ENCODE results near the gene NAA10.

Gene NAA10

GRCh38 chrX:153957224-153957623 is 22.4 kb upstream of the NAA10 start:
- no peak overlapping the region for H4K8ac ChIP-seq (ENCODE audit: low read depth, low read length)

GRCh38 chrX:153956044-153956907 is 21.4 kb upstream of the NAA10 start:
- no peak overlapping the region for H3K27ac ChIP-seq (ENCODE audit: low read depth, low read length)
- no peaks in the 10 kb centered on the region for H3K79me2 ChIP-seq (ENCODE audit: control insufficient read depth, insufficient read depth, low read length, poor library complexity)
- no peak overlapping the region for H2AK5ac ChIP-seq (ENCODE audit: low read length)
- H3K4me3 ChIP-seq (ENCODE audit: low read depth, low read length) = no peak overlapping the region
- H3K23ac ChIP-seq (ENCODE audit: low read length) = no peak overlapping the region
- H4K8ac ChIP-seq (ENCODE audit: low read depth, low read length) = no peak overlapping the region
- H2BK120ac ChIP-seq (ENCODE audit: insufficient read depth, low read length, poor library complexity) = no peak overlapping the region
- no peak overlapping the region for H3K4ac ChIP-seq (ENCODE audit: low read depth, low read length)
- H3K36me3 ChIP-seq (ENCODE audit: control insufficient read depth in 1 of 2, insufficient read depth in 2 of 2, low read length in 2 of 2) = peaks cover 98 to 99% of the 10 kb centered on the region in 2 experiments
- no peak overlapping the region for H3K4me2 ChIP-seq (ENCODE audit: low read length)
- no peak overlapping the region for H3K18ac ChIP-seq (ENCODE audit: low read length)
- no peaks in the 10 kb centered on the region for H3K9me3 ChIP-seq (ENCODE audit: insufficient read depth, low read depth, low read length)
- no peak overlapping the region for H2BK5ac ChIP-seq (ENCODE audit: low read depth, low read length, poor library complexity)
- H3K9ac ChIP-seq (ENCODE audit: low read length) = no peak overlapping the region
- WGBS (ENCODE audit: extremely low coverage, insufficient coverage, insufficient read length) = no CpG with 5 or more reads among the region's 35 CpGs
- no peak overlapping the region for H3K14ac ChIP-seq (ENCODE audit: low read length)
- no peak overlapping the region for H2AFZ ChIP-seq (ENCODE audit: insufficient read depth, low read length, poor library complexity)
- no peak overlapping the region for H2BK12ac ChIP-seq (ENCODE audit: low read length)
- H3K79me1 ChIP-seq (ENCODE audit: low read length) = no peaks in the 10 kb centered on the region
- H3K4me1 ChIP-seq (ENCODE audit: control insufficient read depth in 1 of 2, insufficient read depth in 2 of 2, low read length in 2 of 2) = no peaks in the 10 kb centered on the region
- no peaks in the 10 kb centered on the region for H3K27me3 ChIP-seq (ENCODE audit: insufficient read depth, low read length)
- no peak overlapping the region for H4K91ac ChIP-seq (ENCODE audit: low read depth, low read length)
- H4K12ac ChIP-seq (ENCODE audit: low read depth, low read length) = no peak overlapping the region
- no peak for DNase-seq

More at GRCh38 chrX:153957224-153957623, 22.4 kb upstream of the NAA10 start:
- Histone ChIP-seq H3K27ac (ENCODE audit: low read depth, low read length) (no peak overlapping the region), H3K23ac (ENCODE audit: low read length) (no peak overlapping the region), H4K91ac (ENCODE audit: low read depth, low read length) (no peak overlapping the region), H3K4ac (ENCODE audit: low read depth, low read length) (no peak overlapping the region), H3K4me2 (ENCODE audit: low read length) (no peak overlapping the region), H3K79me2 (ENCODE audit: control insufficient read depth, insufficient read depth, low read length, poor library complexity) (no peaks in the 10 kb centered on the region), H3K9ac (ENCODE audit: low read length) (no peak overlapping the region), H3K4me3 (ENCODE audit: low read depth, low read length) (no peak overlapping the region), H2BK5ac (ENCODE audit: low read depth, low read length, poor library complexity) (no peak overlapping the region), H3K14ac (ENCODE audit: low read length) (no peak overlapping the region), H3K27me3 (ENCODE audit: insufficient read depth, low read length) (no peaks in the 10 kb centered on the region), H4K12ac (ENCODE audit: low read depth, low read length) (no peak overlapping the region), H3K18ac (ENCODE audit: low read length) (no peak overlapping the region), H2AK5ac (ENCODE audit: low read length) (no peak overlapping the region), H2BK120ac (ENCODE audit: insufficient read depth, low read length, poor library complexity) (no peak overlapping the region), H3K79me1 (ENCODE audit: low read length) (no peaks in the 10 kb centered on the region), H2AFZ (ENCODE audit: insufficient read depth, low read length, poor library complexity) (no peak overlapping the region), H3K4me1 (ENCODE audit: control insufficient read depth in 1 of 2, insufficient read depth in 2 of 2, low read length in 2 of 2) (no peaks in the 10 kb centered on the region), H3K9me3 (ENCODE audit: insufficient read depth, low read depth, low read length) (no peaks in the 10 kb centered on the region), H2BK12ac (ENCODE audit: low read length) (no peak overlapping the region), H3K36me3 (ENCODE audit: control insufficient read depth in 1 of 2, insufficient read depth in 2 of 2, low read length in 2 of 2) (peaks cover 98 to 99% of the 10 kb centered on the region in 2 experiments)
- DNase-seq = no peak
- no CpG with 5 or more reads among the region's 17 CpGs for WGBS (ENCODE audit: extremely low coverage, insufficient coverage, insufficient read length)

GRCh38 chrX:153955228-153955732 is 20.4 kb upstream of the NAA10 start:
- H3K4me1 ChIP-seq (ENCODE audit: control insufficient read depth in 1 of 2, insufficient read depth in 2 of 2, low read length in 2 of 2) = no peaks in the 10 kb centered on the region
- no peak overlapping the region for H3K23ac ChIP-seq (ENCODE audit: low read length)
- H3K9ac ChIP-seq (ENCODE audit: low read length) = no peak overlapping the region
- H3K27ac ChIP-seq (ENCODE audit: low read depth, low read length) = no peak overlapping the region
- no peak overlapping the region for H3K4me3 ChIP-seq (ENCODE audit: low read depth, low read length)
- H2BK5ac ChIP-seq (ENCODE audit: low read depth, low read length, poor library complexity) = no peak overlapping the region
- H3K18ac ChIP-seq (ENCODE audit: low read length) = no peak overlapping the region
- DNase-seq = no peak
- no peak overlapping the region for H3K4ac ChIP-seq (ENCODE audit: low read depth, low read length)
- H4K8ac ChIP-seq (ENCODE audit: low read depth, low read length) = no peak overlapping the region
- H3K4me2 ChIP-seq (ENCODE audit: low read length) = no peak overlapping the region
- WGBS (ENCODE audit: extremely low coverage, insufficient coverage, insufficient read length) = no CpG with 5 or more reads among the region's 12 CpGs
- no peaks in the 10 kb centered on the region for H3K27me3 ChIP-seq (ENCODE audit: insufficient read depth, low read length)
- H4K91ac ChIP-seq (ENCODE audit: low read depth, low read length) = no peak overlapping the region
- no peaks in the 10 kb centered on the region for H3K79me1 ChIP-seq (ENCODE audit: low read length)
- H2AFZ ChIP-seq (ENCODE audit: insufficient read depth, low read length, poor library complexity) = no peak overlapping the region
- no peaks in the 10 kb centered on the region for H3K9me3 ChIP-seq (ENCODE audit: insufficient read depth, low read depth, low read length)
- peaks cover 100% of the 10 kb centered on the region in 2 experiments for H3K36me3 ChIP-seq (ENCODE audit: control insufficient read depth in 1 of 2, insufficient read depth in 2 of 2, low read length in 2 of 2)
- no peak overlapping the region for H2BK12ac ChIP-seq (ENCODE audit: low read length)
- H2AK5ac ChIP-seq (ENCODE audit: low read length) = no peak overlapping the region
- H3K14ac ChIP-seq (ENCODE audit: low read length) = no peak overlapping the region
- H3K79me2 ChIP-seq (ENCODE audit: control insufficient read depth, insufficient read depth, low read length, poor library complexity) = no peaks in the 10 kb centered on the region
- no peak overlapping the region for H2BK120ac ChIP-seq (ENCODE audit: insufficient read depth, low read length, poor library complexity)
- H4K12ac ChIP-seq (ENCODE audit: low read depth, low read length) = no peak overlapping the region

GRCh38 chrX:153954558-153955227 is 19.9 kb upstream of the NAA10 start:
- Histone ChIP-seq H3K79me1 (ENCODE audit: low read length) (no peaks in the 10 kb centered on the region), H3K4me2 (ENCODE audit: low read length) (no peak overlapping the region), H3K9me3 (ENCODE audit: insufficient read depth, low read depth, low read length) (no peaks in the 10 kb centered on the region), H2BK120ac (ENCODE audit: insufficient read depth, low read length, poor library complexity) (no peak overlapping the region), H3K14ac (ENCODE audit: low read length) (no peak overlapping the region), H4K8ac (ENCODE audit: low read depth, low read length) (no peak overlapping the region), H3K36me3 (ENCODE audit: control insufficient read depth in 1 of 2, insufficient read depth in 2 of 2, low read length in 2 of 2) (peaks cover 100% of the 10 kb centered on the region in 2 experiments), H3K9ac (ENCODE audit: low read length) (no peak overlapping the region), H2BK12ac (ENCODE audit: low read length) (no peak overlapping the region), H2BK5ac (ENCODE audit: low read depth, low read length, poor library complexity) (no peak overlapping the region), H3K27ac (ENCODE audit: low read depth, low read length) (no peak overlapping the region), H2AK5ac (ENCODE audit: low read length) (no peak overlapping the region), H4K12ac (ENCODE audit: low read depth, low read length) (no peak overlapping the region), H3K27me3 (ENCODE audit: insufficient read depth, low read length) (no peaks in the 10 kb centered on the region), H3K79me2 (ENCODE audit: control insufficient read depth, insufficient read depth, low read length, poor library complexity) (no peaks in the 10 kb centered on the region), H4K91ac (ENCODE audit: low read depth, low read length) (no peak overlapping the region), H3K4me3 (ENCODE audit: low read depth, low read length) (no peak overlapping the region), H2AFZ (ENCODE audit: insufficient read depth, low read length, poor library complexity) (no peak overlapping the region), H3K23ac (ENCODE audit: low read length) (no peak overlapping the region), H3K4ac (ENCODE audit: low read depth, low read length) (no peak overlapping the region), H3K4me1 (ENCODE audit: control insufficient read depth in 1 of 2, insufficient read depth in 2 of 2, low read length in 2 of 2) (no peaks in the 10 kb centered on the region), H3K18ac (ENCODE audit: low read length) (no peak overlapping the region)
- DNase-seq = no peak
- WGBS (ENCODE audit: extremely low coverage, insufficient coverage, insufficient read length) = no CpG with 5 or more reads among the region's 44 CpGs
